IMR-90 (cell line): Measurements from ENCODE around the gene LRP5.

Experiments used
- BHLHE40 ChIP-seq: fragments of 150-350 bp; IDR thresholded peaks from 2 replicates; pipeline ENCODE4 v1.6.1; 2016; ENCODE audit warnings: mild to moderate bottlenecking, low read depth, low read length
- CEBPB ChIP-seq: IDR thresholded peaks from 2 replicates; pipeline ENCODE4 v1.6.1; 2012; ENCODE audit warnings: low read depth, low read length, improper control_type of control experiment
- CHD1 ChIP-seq: IDR thresholded peaks from 2 replicates; pipeline ENCODE4 v1.6.1; 2012; ENCODE audit warnings: low read depth, low read length, improper control_type of control experiment
- FOS ChIP-seq: fragments of 150-350 bp; IDR thresholded peaks from 2 replicates; pipeline ENCODE4 v1.6.1; 2016; ENCODE audit warnings: low read depth, low read length
- MAFK ChIP-seq: IDR thresholded peaks from 2 replicates; pipeline ENCODE4 v1.6.1; 2012; ENCODE audit warnings: low read depth, low read length, improper control_type of control experiment
- MXI1 ChIP-seq: IDR thresholded peaks from 2 replicates; pipeline ENCODE4 v1.6.1; 2012; ENCODE audit warnings: low read depth, mild to moderate bottlenecking, low read length, moderate library complexity, borderline replicate concordance
- POLR2A ChIP-seq: IDR thresholded peaks from 2 replicates; pipeline ENCODE4 v1.6.1; 2012; ENCODE audit warnings: mild to moderate bottlenecking, low read depth, low read length
- RAD21 ChIP-seq: IDR thresholded peaks from 2 replicates; pipeline ENCODE4 v1.6.1; 2012; ENCODE audit warnings: low read length, improper control_type of control experiment
- RFX5 ChIP-seq: IDR thresholded peaks from 2 replicates; pipeline ENCODE4 v1.8.0; 2012; ENCODE audit warnings: low read depth, mild to moderate bottlenecking, low read length, moderate library complexity
- TF ChIP-seq, protein P1 (sequence below): conservative IDR thresholded peaks from 2 replicates; pipeline ENCODE4 v1.5.1; 2012; ENCODE audit warnings: mild to moderate bottlenecking, low read depth, low read length, improper control_type of control experiment
- TF ChIP-seq, protein P2 (sequence below): fragments of 150-350 bp; IDR thresholded peaks from 2 replicates; pipeline ENCODE4 v1.6.1; 2017; ENCODE audit warnings: mild to moderate bottlenecking, antibody characterized with exemption, low read length, low read depth
- TF ChIP-seq, protein P3 (sequence below): fragments of 150-350 bp; IDR thresholded peaks from 2 replicates; pipeline ENCODE4 v1.6.1; 2016; ENCODE audit warnings: low read depth, mild to moderate bottlenecking, low read length, moderate library complexity, borderline replicate concordance

DNA sequence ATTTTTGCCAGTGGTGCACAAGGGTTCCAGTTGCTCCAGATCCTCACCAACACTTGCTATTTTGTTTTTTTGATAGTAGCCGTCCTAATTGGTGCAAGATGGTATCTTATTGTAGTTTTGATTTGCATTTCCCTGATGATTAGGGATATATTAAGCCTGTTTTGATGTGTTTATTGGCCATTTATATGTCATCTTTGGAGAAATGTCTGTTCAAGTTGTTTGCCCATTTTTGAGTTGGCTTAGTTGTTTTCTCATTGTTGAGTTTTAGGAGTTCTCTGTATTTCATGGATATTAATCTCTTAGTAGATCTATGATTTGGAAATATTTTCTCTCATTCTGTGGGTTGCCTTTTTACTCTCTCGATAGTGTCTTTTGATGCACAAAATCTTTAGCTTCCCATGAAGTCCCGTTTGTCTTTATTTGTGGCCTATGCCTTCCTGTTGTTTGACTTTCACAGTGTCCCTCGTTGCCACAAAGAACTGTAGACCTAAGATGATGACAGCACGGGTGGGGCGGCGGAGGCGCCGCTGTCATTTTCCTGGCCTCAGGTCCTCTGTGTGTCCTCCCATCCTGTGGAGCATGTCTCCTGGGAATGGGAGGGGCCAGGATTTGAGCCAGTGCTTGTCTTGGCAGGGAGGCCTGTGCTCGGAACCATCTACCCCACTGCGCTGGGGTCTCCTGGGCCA, 33.5 kb downstream of the LRP5 start:
- TF ChIP-seq, protein P1, sequence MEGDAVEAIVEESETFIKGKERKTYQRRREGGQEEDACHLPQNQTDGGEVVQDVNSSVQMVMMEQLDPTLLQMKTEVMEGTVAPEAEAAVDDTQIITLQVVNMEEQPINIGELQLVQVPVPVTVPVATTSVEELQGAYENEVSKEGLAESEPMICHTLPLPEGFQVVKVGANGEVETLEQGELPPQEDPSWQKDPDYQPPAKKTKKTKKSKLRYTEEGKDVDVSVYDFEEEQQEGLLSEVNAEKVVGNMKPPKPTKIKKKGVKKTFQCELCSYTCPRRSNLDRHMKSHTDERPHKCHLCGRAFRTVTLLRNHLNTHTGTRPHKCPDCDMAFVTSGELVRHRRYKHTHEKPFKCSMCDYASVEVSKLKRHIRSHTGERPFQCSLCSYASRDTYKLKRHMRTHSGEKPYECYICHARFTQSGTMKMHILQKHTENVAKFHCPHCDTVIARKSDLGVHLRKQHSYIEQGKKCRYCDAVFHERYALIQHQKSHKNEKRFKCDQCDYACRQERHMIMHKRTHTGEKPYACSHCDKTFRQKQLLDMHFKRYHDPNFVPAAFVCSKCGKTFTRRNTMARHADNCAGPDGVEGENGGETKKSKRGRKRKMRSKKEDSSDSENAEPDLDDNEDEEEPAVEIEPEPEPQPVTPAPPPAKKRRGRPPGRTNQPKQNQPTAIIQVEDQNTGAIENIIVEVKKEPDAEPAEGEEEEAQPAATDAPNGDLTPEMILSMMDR, result no peak
- TF ChIP-seq RFX5 (no peak), POLR2A (no peak), FOS (no peak), MAFK (no peak), BHLHE40 (no peak), RAD21 (no peak), CHD1 (no peak), CEBPB (no peak), MXI1 (no peak)
- TF ChIP-seq, protein P2, sequence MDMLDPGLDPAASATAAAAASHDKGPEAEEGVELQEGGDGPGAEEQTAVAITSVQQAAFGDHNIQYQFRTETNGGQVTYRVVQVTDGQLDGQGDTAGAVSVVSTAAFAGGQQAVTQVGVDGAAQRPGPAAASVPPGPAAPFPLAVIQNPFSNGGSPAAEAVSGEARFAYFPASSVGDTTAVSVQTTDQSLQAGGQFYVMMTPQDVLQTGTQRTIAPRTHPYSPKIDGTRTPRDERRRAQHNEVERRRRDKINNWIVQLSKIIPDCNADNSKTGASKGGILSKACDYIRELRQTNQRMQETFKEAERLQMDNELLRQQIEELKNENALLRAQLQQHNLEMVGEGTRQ, result no peak
- TF ChIP-seq, protein P3, sequence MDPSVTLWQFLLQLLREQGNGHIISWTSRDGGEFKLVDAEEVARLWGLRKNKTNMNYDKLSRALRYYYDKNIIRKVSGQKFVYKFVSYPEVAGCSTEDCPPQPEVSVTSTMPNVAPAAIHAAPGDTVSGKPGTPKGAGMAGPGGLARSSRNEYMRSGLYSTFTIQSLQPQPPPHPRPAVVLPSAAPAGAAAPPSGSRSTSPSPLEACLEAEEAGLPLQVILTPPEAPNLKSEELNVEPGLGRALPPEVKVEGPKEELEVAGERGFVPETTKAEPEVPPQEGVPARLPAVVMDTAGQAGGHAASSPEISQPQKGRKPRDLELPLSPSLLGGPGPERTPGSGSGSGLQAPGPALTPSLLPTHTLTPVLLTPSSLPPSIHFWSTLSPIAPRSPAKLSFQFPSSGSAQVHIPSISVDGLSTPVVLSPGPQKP, result no peak
